Esophagus squamous epithelium (tissue), 5 donors: ENCODE data around the gene SLC7A6. TPM values are rescaled to one million over a fixed set of nuclear protein-coding genes. Genes with fewer than 3 reads are reported as not detected.
A peak's percentile ranks its signal among the peaks of the same experiment; 100 is the strongest.

Source experiments
- DNase-seq: peaks from one replicate; lab custom pipeline; 2025; lab: John Stamatoyannopoulos, UW
- H3K27ac ChIP-seq, 4 donors: fragments of 200-600 bp; sonication (generic); one replicate each; pipeline ENCODE4 v1.5.1; 2016 to 2019; ENCODE audit warnings: mild to moderate bottlenecking in 1 of 4
- H3K27me3 ChIP-seq, 4 donors: fragments of 200-600 bp; sonication (generic); 1 replicate in 3 of 4; 2 replicates in 1 of 4; pipeline versions ENCODE4 v1.5.1 to v1.6.0; 2017 to 2021; ENCODE audit warnings: antibody characterized with exemption in 1 of 4
- H3K36me3 ChIP-seq, 3 donors: fragments of 200-600 bp; sonication (generic); one replicate each; pipeline ENCODE4 v1.5.1; 2016 to 2019
- H3K4me1 ChIP-seq, 3 donors: fragments of 200-600 bp; sonication (generic); one replicate each; pipeline ENCODE4 v1.5.1; 2017 to 2019
- H3K4me3 ChIP-seq, 4 donors: fragments of 200-600 bp; sonication (generic); 1 replicate in 3 of 4; 2 replicates in 1 of 4; pipeline ENCODE4 v1.5.1; 2016 to 2019; ENCODE audit warnings: mild to moderate bottlenecking in 2 of 4, moderate library complexity in 1 of 4
- H3K9me3 ChIP-seq, 3 donors: fragments of 200-600 bp; sonication (generic); one replicate each; pipeline ENCODE4 v1.5.1; 2016 to 2019
- CTCF ChIP-seq, 6 experiments: fragments of 450-650 bp in 4 of 6; fragments of 200-600 bp in 2 of 6; sonication (generic) in 2 of 6; IDR thresholded peaks; one replicate each; pipeline ENCODE4 v1.5.1; 2016 to 2019; ENCODE audit warnings: antibody characterized with exemption in 6 of 6, mild to moderate bottlenecking in 4 of 6, moderate library complexity in 4 of 6
- POLR2A ChIP-seq, 4 donors: fragments of 450-650 bp; IDR thresholded peaks; one replicate each; pipeline ENCODE4 v1.6.1; 2017; ENCODE audit warnings: antibody characterized with exemption in 4 of 4, mild to moderate bottlenecking in 4 of 4, moderate library complexity in 3 of 4
- WGBS, 2 donors: methylation state at CpG; one replicate each; pipeline ENCODE4 v1.1.5; 2018; 5-methylcytosine and 5-hydroxymethylcytosine counted together
- intact Hi-C: fragments of 100-400 bp; cut with DNase I; formaldehyde crosslinking; loops from one replicate; pipeline ENCODE4 v1.15.0; 2022
- total RNA-seq, 4 donors: library from RNA; depleted of rRNA; stranded (reverse); fragments of >200 nt; gene quantifications; one replicate each; pipeline ENCODE4 v1.1.0, GENCODE V29; 2016
- donor health status: DM: yes; HTN: yes; CAD: no.

The SLC7A6 gene
- total RNA-seq, 4 donors from 2014 or later: 5.7 to 28.2 (median 7.9) TPM

- Histone ChIP-seq H3K27me3 (no peaks in the 10 kb centered on the region), H3K27ac (peak overlapping the region in 1 of 4 donors; percentile 13), H3K4me3 (no peak overlapping the region), H3K4me1 (peaks cover 0 to 64% (median 22%) of the 10 kb centered on the region in 3 donors), H3K9me3 (no peaks in the 10 kb centered on the region), H3K36me3 (peaks cover 0 to 24% (median 0%) of the 10 kb centered on the region in 3 donors)
- DNase-seq: no peak
- WGBS, 2 donors: 77 to 85% methylated on average over 2 to 4 of the region's 4 CpGs
- TF ChIP-seq POLR2A (IDR thresholded peaks at IDR 0.05) (no peak), CTCF (IDR thresholded peaks at IDR 0.05) (no peak)
- intact Hi-C loops: no loop called here
Measured at GRCh38 chr16:68281368-68282063, 17.2 kb downstream of the SLC7A6 start.

GRCh38 chr16:68282064-68282452 is 17.7 kb downstream of the SLC7A6 start:
- H3K27ac ChIP-seq: peak overlapping the region in 1 of 4 donors; percentile 13
- 70% methylated on average over 4 of the region's 4 CpGs for WGBS, 2 donors
- H3K9me3 ChIP-seq: no peaks in the 10 kb centered on the region
- peaks cover 0 to 64% (median 26%) of the 10 kb centered on the region in 3 donors for H3K4me1 ChIP-seq
- intact Hi-C loops: no loop called here
- TF ChIP-seq CTCF (IDR thresholded peaks at IDR 0.05): no peak
- TF ChIP-seq POLR2A (IDR thresholded peaks at IDR 0.05): no peak
- peaks cover 0 to 26% (median 0%) of the 10 kb centered on the region in 3 donors for H3K36me3 ChIP-seq
- no peak for DNase-seq
- H3K27me3 ChIP-seq: no peaks in the 10 kb centered on the region
- no peak overlapping the region for H3K4me3 ChIP-seq

GRCh38 chr16:68283346-68283745 is 19.0 kb downstream of the SLC7A6 start:
- Histone ChIP-seq H3K27ac (peak overlapping the region; percentile 33 to 79 (median 57)), H3K36me3 (peaks cover 0 to 36% (median 0%) of the 10 kb centered on the region in 3 donors), H3K4me3 (no peak overlapping the region), H3K9me3 (no peaks in the 10 kb centered on the region), H3K4me1 (peaks cover 9 to 76% (median 38%) of the 10 kb centered on the region in 3 donors), H3K27me3 (no peaks in the 10 kb centered on the region)
- intact Hi-C loops: no loop called here
- no peak for DNase-seq
- WGBS, 2 donors: 53 to 73% methylated on average over 5 of the region's 5 CpGs
- TF ChIP-seq CTCF (IDR thresholded peaks at IDR 0.05) (no peak), POLR2A (IDR thresholded peaks at IDR 0.05) (no peak)

- intact Hi-C loops: no loop called here
- peaks cover 0 to 32% (median 0%) of the 10 kb centered on the region in 3 donors for H3K36me3 ChIP-seq
- H3K27ac ChIP-seq: peak overlapping the region; percentile 33 to 79 (median 59)
- no peak for DNase-seq
- TF ChIP-seq CTCF (IDR thresholded peaks at IDR 0.05): no peak
- peaks cover 9 to 81% (median 41%) of the 10 kb centered on the region in 3 donors for H3K4me1 ChIP-seq
- 62 to 66% methylated on average over 9 of the region's 9 CpGs for WGBS, 2 donors
- H3K4me3 ChIP-seq: no peak overlapping the region
- no peaks in the 10 kb centered on the region for H3K27me3 ChIP-seq
- H3K9me3 ChIP-seq: no peaks in the 10 kb centered on the region
Measured at GRCh38 chr16:68283801-68284598, 19.7 kb downstream of the SLC7A6 start.

- DNase-seq: no peak
- peaks cover 0 to 33% (median 0%) of the 10 kb centered on the region in 3 donors for H3K36me3 ChIP-seq
- intact Hi-C loops: no loop called here
- no peaks in the 10 kb centered on the region for H3K9me3 ChIP-seq
- H3K27me3 ChIP-seq: no peaks in the 10 kb centered on the region
- H3K27ac ChIP-seq: peak overlapping the region in 3 of 4 donors; percentile 53 to 79 (median 73)
- no peak overlapping the region for H3K4me3 ChIP-seq
- WGBS, 2 donors: 66 to 80% methylated on average over 5 of the region's 5 CpGs
- H3K4me1 ChIP-seq: peaks cover 9 to 89% (median 48%) of the 10 kb centered on the region in 3 donors
- no peak for TF ChIP-seq POLR2A (IDR thresholded peaks at IDR 0.05)
- no peak for TF ChIP-seq CTCF (IDR thresholded peaks at IDR 0.05)
Measured at GRCh38 chr16:68284847-68285246, 20.5 kb downstream of the SLC7A6 start.
